HCT116 (cell line): ENCODE results near the gene BRICD5. TPM values are rescaled to one million over a fixed set of nuclear protein-coding genes. Genes with fewer than 3 reads are reported as not detected.

Source experiments
- ATAC-seq: fragments of 200-7000 bp; cut with Tn5 transposase; 2 replicates; pipeline ENCODE4 v1.9.1; 2020; ENCODE audit warnings: mild to moderate bottlenecking, moderate library complexity
- BruUV-seq: library from RNA; stranded (reverse); fragments of 400-500 nt; replicated peaks from 2 replicates; lab custom pipeline; 2021; lab: Mats Ljungman, UMichigan
- CTCF ChIA-PET: fragments of 300-600 bp; sonication (Branson Sonifier 250); formaldehyde crosslinking; loops from one replicate; lab custom pipeline; 2021; ENCODE audit warnings: antibody characterized with exemption; lab: Charles Lee
- POLR2A ChIA-PET: fragments of 300-600, 350-600 bp; sonication (Branson Sonifier 250); formaldehyde crosslinking; loops from one replicate; lab custom pipeline; 2021; ENCODE audit warnings: antibody characterized with exemption; lab: Charles Lee
- RAD21 ChIA-PET, 2 experiments: fragments of 300-600 bp; sonication (Branson Sonifier 250); formaldehyde crosslinking; loops; one replicate each; lab custom pipeline; 2023; ENCODE audit warnings: low total read pairs in 2 of 2; ENCODE audit not compliant: uncharacterized antibody in 2 of 2, unreplicated experiment in 2 of 2, low non-redundant PET in 1 of 2; lab: Charles Lee
- DNase-seq: peaks from one replicate; pipeline ENCODE4 v3.0.0-alpha.2; 2010; ENCODE audit warnings: low read depth, low spot score
- H2AFZ ChIP-seq: fragments of 200-600 bp; shearing (Covaris generic), sonication (generic); 2 replicates; pipeline ENCODE4 v1.6.1; 2017; ENCODE audit warnings: low read depth, mixed run types, mixed read lengths, antibody characterized with exemption, low read length; ENCODE audit not compliant: poor library complexity, severe bottlenecking
- H3K27ac ChIP-seq: 2 replicates; pipeline ENCODE4 v1.5.1; 2012; ENCODE audit warnings: low read depth, low read length
- H3K27me3 ChIP-seq: fragments of 200-600 bp; sonication (generic); 2 replicates; pipeline ENCODE4 v1.6.1; 2016; ENCODE audit warnings: mixed run types, low read length, mixed read lengths; ENCODE audit not compliant: insufficient read depth
- H3K36me3 ChIP-seq, 2 experiments: fragments of 200-500 bp in 1 of 2; fragments of 200-600 bp in 1 of 2; sonication (Bioruptor generic) in 1 of 2; sonication (generic) in 1 of 2; 2 replicates each; pipeline versions ENCODE4 v1.5.1 to v1.6.1; 2014 to 2016; ENCODE audit warnings: low read length in 2 of 2, inconsistent platforms in 1 of 2, mixed read lengths in 1 of 2, mixed run types in 1 of 2; ENCODE audit not compliant: insufficient read depth in 2 of 2, control insufficient read depth in 1 of 2
- H3K4me1 ChIP-seq, 2 experiments: fragments of 200-600 bp in 1 of 2; sonication (generic) in 1 of 2; 2 replicates each; pipeline versions ENCODE4 v1.5.1 to v1.6.1; 2012 to 2017; ENCODE audit warnings: low read length in 2 of 2, inconsistent platforms in 1 of 2, mild to moderate bottlenecking in 1 of 2, mixed read lengths in 1 of 2, mixed run types in 1 of 2, moderate library complexity in 1 of 2; ENCODE audit not compliant: insufficient read depth in 2 of 2, control insufficient read depth in 1 of 2
- H3K4me2 ChIP-seq: fragments of 200-600 bp; sonication (generic); 2 replicates; pipeline ENCODE4 v1.6.1; 2017; ENCODE audit warnings: mixed run types, low read length, mixed read lengths
- H3K4me3 ChIP-seq, 2 experiments: fragments of 200-600 bp in 1 of 2; sonication (generic) in 1 of 2; replicated peaks in 1 of 2; 2 replicates each; pipeline ENCODE4 v1.5.1; 2011 to 2016; ENCODE audit warnings: low read length in 2 of 2, control low read depth in 1 of 2, low read depth in 1 of 2, mild to moderate bottlenecking in 1 of 2, mixed read lengths in 1 of 2, mixed run types in 1 of 2
- H3K79me2 ChIP-seq: fragments of 200-600 bp; sonication (generic); 2 replicates; pipeline ENCODE4 v1.6.1; 2017; ENCODE audit warnings: mild to moderate bottlenecking, mixed run types, low read length, moderate library complexity, mixed read lengths; ENCODE audit not compliant: insufficient read depth
- H3K9ac ChIP-seq: fragments of 200-600 bp; sonication (generic); 2 replicates; pipeline ENCODE4 v1.6.1; 2016; ENCODE audit warnings: low read length, mixed read lengths
- H3K9me2 ChIP-seq: fragments of 200-600 bp; sonication (generic), shearing (Covaris generic); 2 replicates; pipeline ENCODE4 v1.6.1; 2017; ENCODE audit warnings: mixed run types, mild to moderate bottlenecking, moderate library complexity; ENCODE audit not compliant: insufficient read depth
- H3K9me3 ChIP-seq, 2 experiments: fragments of 200-500 bp in 1 of 2; fragments of 200-600 bp in 1 of 2; sonication (Bioruptor generic) in 1 of 2; sonication (generic) in 1 of 2; 2 replicates each; pipeline ENCODE4 v1.6.1; 2014 to 2017; ENCODE audit warnings: low read length in 2 of 2, mixed read lengths in 2 of 2, inconsistent platforms in 1 of 2, low read depth in 1 of 2, mild to moderate bottlenecking in 1 of 2, mixed run types in 1 of 2, moderate library complexity in 1 of 2; ENCODE audit not compliant: control insufficient read depth in 1 of 2, insufficient read depth in 1 of 2
- H4K20me1 ChIP-seq: fragments of 200-600 bp; sonication (generic), shearing (Covaris generic); 2 replicates; pipeline ENCODE4 v1.6.1; 2017; ENCODE audit warnings: mixed run types, mild to moderate bottlenecking, moderate library complexity; ENCODE audit not compliant: insufficient read depth
- ATF3 ChIP-seq: IDR thresholded peaks from 2 replicates; pipeline ENCODE4 v1.6.1; 2012
- CBX3 ChIP-seq: IDR thresholded peaks from 2 replicates; pipeline ENCODE4 v1.6.1; 2012; ENCODE audit warnings: low read depth
- CEBPB ChIP-seq: IDR thresholded peaks from 2 replicates; pipeline ENCODE4 v1.6.1; 2012; ENCODE audit warnings: low read depth
- EGR1 ChIP-seq: IDR thresholded peaks from 2 replicates; pipeline ENCODE4 v1.6.1; 2012; ENCODE audit warnings: low read depth
- ELF1 ChIP-seq: IDR thresholded peaks from 2 replicates; pipeline ENCODE4 v1.6.1; 2012; ENCODE audit warnings: low read depth, borderline replicate concordance
- EZH2 ChIP-seq: fragments of 200-600 bp; sonication (generic); IDR thresholded peaks from 2 replicates; pipeline ENCODE4 v1.6.1; 2017; ENCODE audit warnings: antibody characterized with exemption, mixed run types
- EZH2phosphoT487 ChIP-seq: fragments of 200-600 bp; IDR thresholded peaks from 2 replicates; pipeline ENCODE4 v1.6.1; 2018; ENCODE audit warnings: antibody characterized with exemption, borderline replicate concordance
- FOSL1 ChIP-seq: IDR thresholded peaks from 2 replicates; pipeline ENCODE4 v1.6.1; 2012; ENCODE audit warnings: low read depth
- MAX ChIP-seq: IDR thresholded peaks from 2 replicates; pipeline ENCODE4 v1.6.1; 2012
- RAD21 ChIP-seq: IDR thresholded peaks from 2 replicates; pipeline ENCODE4 v1.6.1; 2012; ENCODE audit warnings: low read depth, mild to moderate bottlenecking
- REST ChIP-seq: IDR thresholded peaks from 2 replicates; pipeline ENCODE4 v1.6.1; 2012; ENCODE audit warnings: low read depth
- SIN3A ChIP-seq: IDR thresholded peaks from 2 replicates; pipeline ENCODE4 v1.6.1; 2012; ENCODE audit warnings: low read depth
- SP1 ChIP-seq: IDR thresholded peaks from 2 replicates; pipeline ENCODE4 v1.6.1; 2012; ENCODE audit warnings: low read depth
- SRF ChIP-seq: IDR thresholded peaks from 2 replicates; pipeline ENCODE4 v1.6.1; 2012; ENCODE audit warnings: low read depth
- TCF7L2 ChIP-seq: IDR thresholded peaks from 2 replicates; pipeline ENCODE4 v1.7.0; 2011; ENCODE audit warnings: borderline replicate concordance, inconsistent platforms; ENCODE audit not compliant: insufficient read depth, insufficient read length; ENCODE audit errors: extremely low read depth
- YY1 ChIP-seq: IDR thresholded peaks from 2 replicates; pipeline ENCODE4 v1.6.1; 2011; ENCODE audit warnings: low read length, low read depth, moderate library complexity, mild to moderate bottlenecking; ENCODE audit not compliant: insufficient replicate concordance; ENCODE audit errors: extremely low read depth
- ZBTB33 ChIP-seq: IDR thresholded peaks from 2 replicates; pipeline ENCODE4 v1.6.1; 2011; ENCODE audit warnings: mild to moderate bottlenecking, low read length, moderate library complexity; ENCODE audit not compliant: insufficient replicate concordance; ENCODE audit errors: extremely low read depth
- ZFX ChIP-seq: fragments of 450-650 bp; IDR thresholded peaks from 2 replicates; pipeline ENCODE4 v1.6.1; 2017
- ZNF274 ChIP-seq: fragments of 200-500 bp; sonication (Bioruptor generic); IDR thresholded peaks from 2 replicates; pipeline ENCODE4 v1.6.1; 2014; ENCODE audit warnings: mild to moderate bottlenecking, low read depth, low read length, inconsistent platforms
- intact Hi-C: fragments of 100-400 bp; cut with micrococcal nuclease; formaldehyde crosslinking; loops from 2 replicates; pipeline ENCODE4 v1.10.0; 2022
- total RNA-seq: library from RNA; stranded (reverse); gene quantifications from one replicate; pipeline ENCODE4 v1.2.1, GENCODE V29; 2021; ENCODE audit not compliant: unreplicated experiment

BRICD5 gene
- total RNA-seq, 1 experiment from 2014 or later = 9.8 TPM

GRCh38 chr16:2256531-2257140 is 46.0 kb upstream of the BRICD5 start:
- Histone ChIP-seq H2AFZ (no peak overlapping the region), H3K9me3 (no peaks in the 10 kb centered on the region), H3K4me3 (no peak overlapping the region), H3K9ac (no peak overlapping the region), H3K79me2 (peaks cover 69% of the 10 kb centered on the region), H3K4me1 (peaks cover 9 to 22% of the 10 kb centered on the region in 2 experiments), H3K36me3 (peaks cover 58 to 69% of the 10 kb centered on the region in 2 experiments), H3K9me2 (no peaks in the 10 kb centered on the region), H3K27me3 (no peaks in the 10 kb centered on the region)
- DNase-seq = no peak
- BruUV-seq = no TSS peak
- ChIA-PET CTCF (no interaction called here), POLR2A (no interaction called here)
- no peak for TF ChIP-seq ZNF274
- no peak for TF ChIP-seq ELF1
- TF ChIP-seq MAX = no peak
- no peak for TF ChIP-seq SRF
- TF ChIP-seq EZH2 = no peak
- no peak for TF ChIP-seq SIN3A
- no peak for TF ChIP-seq EZH2phosphoT487
- TF ChIP-seq YY1 = no peak
- TF ChIP-seq SP1 = no peak
- TF ChIP-seq TCF7L2 = no peak
- no peak for TF ChIP-seq RAD21
- no peak for TF ChIP-seq ZFX
- no peak for TF ChIP-seq ATF3
- no peak for TF ChIP-seq FOSL1
- TF ChIP-seq REST = no peak
- no peak for TF ChIP-seq EGR1
- no peak for TF ChIP-seq CBX3
- TF ChIP-seq ZBTB33 = no peak
- TF ChIP-seq CEBPB = no peak
- TF ChIP-seq, all 23 proteins: peak for 0
- ATAC-seq = no peak
- RAD21 ChIA-PET = no interaction called here
- intact Hi-C loops = loop anchor here (10.0 kb wide), 1 partner anchor 232 kb away; the partner anchor contains the start of gene NHERF2
- no peak overlapping the region for H3K4me2 ChIP-seq
- no peak overlapping the region for H3K27ac ChIP-seq
- H4K20me1 ChIP-seq = peaks cover 5% of the 10 kb centered on the region; the same call in 1 of the 2 replicates
